ENCODE data around the gene LIMK2.
"Not testable (repeated sequence)": the region's sequence is repeated elsewhere in the genome, so short reads cannot be mapped to it uniquely, and the experiment has no call there.

The LIMK2 gene

GRCh38 chr22:31199187-31199586 is 12.9 kb upstream of the LIMK2 start:
- POLR2A ChIA-PET: no interaction called here

GRCh38 chr22:31204352-31204984 is 7.6 kb upstream of the LIMK2 start:
- POLR2A ChIA-PET; DNase-seq (ENCODE audit: extremely low spot score): not testable (repeated sequence)
- CTCF ChIA-PET: interaction anchor here (0.6 kb wide), 1 partner anchor 109 kb away, joined by 4 read pairs; no protein-coding TSS in a partner anchor

More at GRCh38 chr22:31199187-31199586, 12.9 kb upstream of the LIMK2 start:
- no peak for DNase-seq (ENCODE audit: extremely low spot score)
- CTCF ChIA-PET: no interaction called here
- no peak for TF ChIP-seq CTBP1 (IDR thresholded peaks at IDR 0.05; ENCODE audit: borderline replicate concordance)
- no peak for TF ChIP-seq SUZ12 (IDR thresholded peaks at IDR 0.05)
- TF ChIP-seq FOXM1 (IDR thresholded peaks at IDR 0.05; ENCODE audit: borderline replicate concordance): no peak
- TF ChIP-seq NFRKB (IDR thresholded peaks at IDR 0.05): no peak
- no peak for TF ChIP-seq HDGF (IDR thresholded peaks at IDR 0.05; ENCODE audit: borderline replicate concordance)
- no peak for TF ChIP-seq SP1 (IDR thresholded peaks at IDR 0.05)
- TF ChIP-seq L3MBTL2 (conservative IDR thresholded peaks at IDR 0.05): no peak

GRCh38 chr22:31205059-31205458 is 7.0 kb upstream of the LIMK2 start:
- POLR2A ChIA-PET; DNase-seq (ENCODE audit: extremely low spot score); CTCF ChIA-PET: not testable (repeated sequence)

- POLR2A ChIA-PET; DNase-seq (ENCODE audit: extremely low spot score); CTCF ChIA-PET: not testable (repeated sequence)
These were observed 5.6 kb upstream of the LIMK2 start for GRCh38 chr22:31206460-31206859.

GRCh38 chr22:31206896-31207687 is 5.0 kb upstream of the LIMK2 start:
- no peak for DNase-seq (ENCODE audit: extremely low spot score)
- ChIA-PET POLR2A (interaction anchor here (1.3 kb wide), 1 partner anchor 238 kb away, joined by 4 read pairs; the partner anchor contains the start of genes MORC2 and TUG1), CTCF (no interaction called here)
- TF ChIP-seq BHLHE40 (IDR thresholded peaks at IDR 0.05; ENCODE audit: borderline replicate concordance): no peak
- no peak for TF ChIP-seq CTBP1 (IDR thresholded peaks at IDR 0.05; ENCODE audit: borderline replicate concordance)
- no peak for TF ChIP-seq FOXM1 (IDR thresholded peaks at IDR 0.05; ENCODE audit: borderline replicate concordance)
- no peak for TF ChIP-seq SUZ12 (IDR thresholded peaks at IDR 0.05)
- TF ChIP-seq SP1 (IDR thresholded peaks at IDR 0.05): no peak
- no peak for TF ChIP-seq HDGF (IDR thresholded peaks at IDR 0.05; ENCODE audit: borderline replicate concordance)
- no peak for TF ChIP-seq FOXA1 (IDR thresholded peaks at IDR 0.05)
- TF ChIP-seq FOXK2 (IDR thresholded peaks at IDR 0.05): no peak
- TF ChIP-seq PKNOX1 (IDR thresholded peaks at IDR 0.05): no peak
- no peak for TF ChIP-seq TARDBP (IDR thresholded peaks at IDR 0.05)
- no peak for TF ChIP-seq ZNF384 (IDR thresholded peaks at IDR 0.05)
- TF ChIP-seq L3MBTL2 (conservative IDR thresholded peaks at IDR 0.05): no peak
- no peak for TF ChIP-seq LEF1 (IDR thresholded peaks at IDR 0.05; ENCODE audit: borderline replicate concordance)
- TF ChIP-seq ELF4 (IDR thresholded peaks at IDR 0.05): no peak
- no peak for TF ChIP-seq ARNT (IDR thresholded peaks at IDR 0.05)
- no peak for TF ChIP-seq NFRKB (IDR thresholded peaks at IDR 0.05)

- no peak for DNase-seq (ENCODE audit: extremely low spot score)
- ChIA-PET CTCF (interaction anchor here (0.6 to 3.1 kb wide), 10 partner anchors 9 to 578 kb away, joined by 3 to 19 read pairs (median 4); partner anchors contain the start of genes PLA2G3 and SELENOM), POLR2A (interaction anchor here (1.8 kb wide), 2 partner anchors 62 kb away, joined by 5 to 6 read pairs; no protein-coding TSS in a partner anchor)
- TF ChIP-seq NFRKB (IDR thresholded peaks at IDR 0.05) (no peak), ZNF384 (IDR thresholded peaks at IDR 0.05) (no peak), PKNOX1 (IDR thresholded peaks at IDR 0.05) (no peak), SUZ12 (IDR thresholded peaks at IDR 0.05) (no peak)
These were observed 1.3 kb upstream of the LIMK2 start for GRCh38 chr22:31210556-31211421.

- POLR2A ChIA-PET: interaction anchor here (1.0 to 1.8 kb wide), 4 partner anchors 15 to 62 kb away, joined by 3 to 6 read pairs (median 4); no protein-coding TSS in a partner anchor
- TF ChIP-seq BHLHE40 (IDR thresholded peaks at IDR 0.05; ENCODE audit: borderline replicate concordance) (no peak), SP1 (IDR thresholded peaks at IDR 0.05) (no peak), L3MBTL2 (conservative IDR thresholded peaks at IDR 0.05) (no peak), HDGF (IDR thresholded peaks at IDR 0.05; ENCODE audit: borderline replicate concordance) (no peak), ELF4 (IDR thresholded peaks at IDR 0.05) (no peak), TARDBP (IDR thresholded peaks at IDR 0.05) (no peak), NFRKB (IDR thresholded peaks at IDR 0.05) (no peak), FOXM1 (IDR thresholded peaks at IDR 0.05; ENCODE audit: borderline replicate concordance) (no peak), CTBP1 (IDR thresholded peaks at IDR 0.05; ENCODE audit: borderline replicate concordance) (no peak), PKNOX1 (IDR thresholded peaks at IDR 0.05) (no peak), SUZ12 (IDR thresholded peaks at IDR 0.05) (no peak), ZNF384 (IDR thresholded peaks at IDR 0.05) (no peak)
- CTCF ChIA-PET: interaction anchor here (0.6 to 3.1 kb wide), 11 partner anchors 10 to 578 kb away, joined by 3 to 19 read pairs (median 5); partner anchors contain the start of genes PLA2G3, RNF185 and SELENOM
These were observed 626 bp upstream of the LIMK2 start for GRCh38 chr22:31211482-31211861.

More at GRCh38 chr22:31211482-31211861, 626 bp upstream of the LIMK2 start:
- no peak for DNase-seq (ENCODE audit: extremely low spot score)
